H54 (cell line): ENCODE measurements around the gene MAPKAP1.
A peak's percentile ranks its signal among the peaks of the same experiment; 100 is the strongest.

Experiments used
- DNase-seq: peaks from one replicate; pipeline ENCODE4 v3.0.0; 2011; ENCODE audit warnings: low spot score, mixed read lengths; ENCODE audit not compliant: insufficient read length
- FAIRE-seq: peaks from 3 replicates; lab custom pipeline; 2011; peaks lifted over from hg19 to GRCh38; lab: Jason Lieb, UNC
- POLR2A ChIP-seq: IDR thresholded peaks from 2 replicates; pipeline ENCODE4 v1.6.1; 2011; ENCODE audit warnings: low read depth, mild to moderate bottlenecking, low read length

The MAPKAP1 gene

DNA sequence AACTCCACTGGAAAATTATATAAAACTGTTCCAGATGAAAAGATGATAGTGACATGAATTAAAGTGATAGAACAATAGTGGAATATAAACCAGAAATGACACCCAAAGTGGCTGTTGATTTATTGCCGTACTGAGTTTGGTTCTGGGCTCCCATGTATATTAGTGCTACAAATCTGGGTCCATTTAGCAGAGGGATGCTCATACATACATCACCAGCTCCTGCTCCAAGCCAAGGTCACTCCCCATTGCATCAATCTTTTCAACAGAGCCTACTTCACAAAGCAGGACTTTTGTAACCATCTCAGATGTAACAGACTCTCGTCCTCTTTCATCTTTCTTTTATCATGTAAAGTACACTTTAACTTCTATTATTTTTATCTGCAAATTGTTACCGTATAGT is 236.8 kb downstream of the MAPKAP1 start:
- no peak for FAIRE-seq

GRCh38 chr9:125468646-125469045 is 238.4 kb downstream of the MAPKAP1 start:
- no peak for TF ChIP-seq POLR2A
- FAIRE-seq (no peak), DNase-seq (no peak)

More for the DNA sequence above, 236.8 kb downstream of the MAPKAP1 start:
- no peak for DNase-seq
- TF ChIP-seq POLR2A: no peak

DNA sequence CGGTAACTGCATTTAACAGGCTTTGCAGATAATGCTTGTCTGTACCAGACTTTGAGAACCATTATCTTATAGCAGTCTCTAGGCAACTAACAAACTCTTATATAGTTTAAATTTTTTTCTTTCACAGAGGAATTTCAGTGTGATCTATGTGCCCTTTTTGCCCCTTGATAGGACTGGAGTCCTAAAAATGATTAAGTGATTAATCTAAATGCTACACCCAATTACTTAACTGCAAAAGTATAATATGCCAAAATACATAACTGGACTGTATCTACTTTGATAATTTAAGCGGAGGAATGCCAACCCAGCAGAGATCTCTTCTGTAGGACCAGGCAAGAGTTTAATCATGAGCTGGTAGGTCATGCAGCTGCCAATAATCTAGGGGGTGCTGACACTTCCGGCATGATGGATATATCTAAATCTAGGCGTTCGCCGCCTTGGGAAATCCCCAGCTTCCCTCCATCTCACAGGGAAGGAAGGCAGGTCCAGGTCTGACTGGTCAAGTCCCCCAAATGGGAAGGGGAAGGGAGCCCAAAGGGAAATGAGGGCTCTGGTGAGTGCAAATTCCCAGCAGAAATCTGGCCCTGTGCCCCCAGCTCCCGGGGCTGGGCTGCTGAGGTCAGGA is 239.8 kb downstream of the MAPKAP1 start:
- no peak for FAIRE-seq
- DNase-seq: no peak
- no peak for TF ChIP-seq POLR2A

GRCh38 chr9:125466411-125466810 is 240.6 kb downstream of the MAPKAP1 start:
- no peak for DNase-seq
- FAIRE-seq: no peak
- TF ChIP-seq POLR2A: no peak

DNA sequence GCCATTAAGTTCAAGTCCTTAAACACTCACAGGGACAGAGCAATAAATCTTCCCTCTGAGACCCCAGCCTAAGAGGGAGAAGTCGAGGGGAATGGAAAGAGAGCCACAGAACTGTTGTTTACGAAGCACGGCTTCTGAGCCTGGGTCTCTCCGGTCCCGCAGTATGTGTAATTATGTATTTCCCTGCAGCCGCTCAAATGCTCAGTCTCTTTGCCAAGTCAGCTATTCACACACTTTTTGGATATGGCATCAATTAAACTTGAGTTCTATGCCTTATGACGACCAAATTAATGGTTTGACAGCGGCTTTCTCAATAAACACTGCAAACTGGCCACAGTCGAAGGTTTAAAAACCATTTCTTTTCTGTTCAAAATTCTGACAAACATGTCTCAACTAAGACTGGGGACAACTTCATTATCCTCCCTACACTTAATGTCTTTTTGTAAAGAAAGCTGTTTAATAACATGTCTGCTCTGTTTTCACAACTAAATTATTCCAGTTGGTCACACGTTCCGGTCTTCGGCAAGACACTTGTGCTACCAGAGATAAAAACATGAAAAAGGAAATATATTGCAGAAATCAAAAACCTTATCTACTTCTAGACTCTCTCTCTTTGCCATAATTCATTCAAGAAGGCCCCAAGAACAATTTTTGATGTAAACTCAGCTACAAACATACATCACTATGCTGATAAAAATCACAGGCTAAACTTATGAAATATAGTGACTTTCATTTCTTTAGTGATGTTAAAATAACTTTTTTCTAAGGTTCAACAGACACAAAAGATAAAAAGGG is 242.2 kb downstream of the MAPKAP1 start:
- FAIRE-seq: no peak
- TF ChIP-seq POLR2A: no peak
- no peak for DNase-seq

- DNase-seq (no peak), FAIRE-seq (no peak)
- TF ChIP-seq POLR2A: no peak
These were observed 243.1 kb downstream of the MAPKAP1 start for GRCh38 chr9:125463926-125464325.

DNA sequence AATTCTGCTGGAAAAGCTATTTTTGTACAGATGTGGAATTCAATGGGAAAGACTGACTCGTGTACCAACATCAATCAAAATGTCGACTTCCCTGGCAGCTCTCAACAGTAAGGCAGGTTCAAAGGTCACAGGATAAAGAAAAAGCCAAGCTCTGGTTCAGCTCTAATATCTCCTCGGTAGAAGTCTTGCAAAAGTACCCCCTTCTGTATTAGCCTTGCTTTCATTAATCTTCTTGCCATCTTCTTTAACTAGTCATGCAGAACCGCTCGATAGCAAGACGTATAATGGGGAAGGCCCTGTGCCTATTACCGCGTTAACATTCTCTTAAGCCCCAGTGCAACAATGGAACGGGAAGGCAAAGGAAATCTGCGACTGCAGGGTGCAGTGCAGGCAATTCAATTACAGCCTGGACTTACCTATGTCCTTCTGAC is 244.1 kb downstream of the MAPKAP1 start:
- no peak for FAIRE-seq
- no peak for DNase-seq
- TF ChIP-seq POLR2A: no peak

- no peak for TF ChIP-seq POLR2A
- no peak for FAIRE-seq
- no peak for DNase-seq
These were observed 245.3 kb downstream of the MAPKAP1 start for GRCh38 chr9:125461636-125462190.

GRCh38 chr9:125460883-125461635 is 245.9 kb downstream of the MAPKAP1 start:
- TF ChIP-seq POLR2A: no peak
- DNase-seq: peak; percentile 60
- peak; percentile 88 for FAIRE-seq

DNA sequence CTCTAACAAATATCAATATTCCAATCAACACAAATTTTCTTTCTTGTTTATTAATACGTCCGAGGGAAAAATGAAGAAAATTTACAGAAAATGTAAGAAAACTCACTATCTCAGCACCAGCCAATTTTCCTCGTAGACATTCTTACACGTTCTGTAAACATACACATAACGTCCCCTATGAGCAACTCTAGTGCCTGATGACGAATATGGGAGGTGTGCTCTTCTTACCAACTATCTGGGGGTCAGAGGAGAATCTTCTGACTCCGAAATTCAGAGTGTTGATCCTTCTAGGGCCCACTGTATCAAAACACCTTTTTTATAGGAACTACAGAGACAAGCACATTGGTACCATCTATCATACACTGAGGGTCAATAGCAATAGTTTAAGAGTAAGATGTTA is 246.7 kb downstream of the MAPKAP1 start:
- DNase-seq (no peak), FAIRE-seq (no peak)
- TF ChIP-seq POLR2A: no peak

DNA sequence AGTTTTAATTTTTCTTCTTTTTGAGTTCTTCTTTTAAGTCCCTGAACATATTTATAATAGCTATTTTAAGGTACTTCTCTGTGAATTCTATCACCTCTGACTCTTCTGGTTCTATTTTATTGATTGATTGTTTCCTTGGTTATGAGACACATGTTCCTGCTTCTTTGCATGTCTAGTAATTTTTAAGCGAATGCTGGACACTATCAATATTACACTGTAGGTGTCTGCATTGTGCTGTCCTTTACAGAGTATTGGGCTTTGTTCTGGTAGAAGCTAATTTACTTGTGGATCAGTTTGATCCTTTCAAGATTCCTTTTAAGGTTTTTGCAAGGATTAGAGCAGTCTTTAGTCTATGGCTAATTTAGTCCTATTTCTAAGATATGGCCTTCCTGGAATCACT is 249.7 kb downstream of the MAPKAP1 start:
- FAIRE-seq (no peak), DNase-seq (no peak)
- TF ChIP-seq POLR2A: no peak

- DNase-seq: no peak
- no peak for TF ChIP-seq POLR2A
- no peak for FAIRE-seq
These were observed 251.1 kb downstream of the MAPKAP1 start for GRCh38 chr9:125455876-125456275.

GRCh38 chr9:125455132-125455531 is 251.9 kb downstream of the MAPKAP1 start:
- DNase-seq (no peak), FAIRE-seq (no peak)
- TF ChIP-seq POLR2A: no peak
